Skin epidermis (tissue), 12 donors: ENCODE measurements around the gene MTHFR.

ENCODE experiments used
- H3K27ac ChIP-seq, 21 experiments: fragments of 200-600 bp; sonication (generic) in 11 of 21; one replicate each; pipeline ENCODE4 v1.5.0; 2020; ENCODE audit warnings: mild to moderate bottlenecking in 3 of 21, inconsistent platforms in 2 of 21, moderate library complexity in 2 of 21
- H3K4me3 ChIP-seq, 7 experiments: fragments of 200-600 bp; sonication (generic) in 2 of 7; one replicate each; pipeline ENCODE4 v1.5.0; 2020; ENCODE audit warnings: inconsistent platforms in 2 of 7, mild to moderate bottlenecking in 2 of 7, moderate library complexity in 1 of 7

The MTHFR gene

DNA sequence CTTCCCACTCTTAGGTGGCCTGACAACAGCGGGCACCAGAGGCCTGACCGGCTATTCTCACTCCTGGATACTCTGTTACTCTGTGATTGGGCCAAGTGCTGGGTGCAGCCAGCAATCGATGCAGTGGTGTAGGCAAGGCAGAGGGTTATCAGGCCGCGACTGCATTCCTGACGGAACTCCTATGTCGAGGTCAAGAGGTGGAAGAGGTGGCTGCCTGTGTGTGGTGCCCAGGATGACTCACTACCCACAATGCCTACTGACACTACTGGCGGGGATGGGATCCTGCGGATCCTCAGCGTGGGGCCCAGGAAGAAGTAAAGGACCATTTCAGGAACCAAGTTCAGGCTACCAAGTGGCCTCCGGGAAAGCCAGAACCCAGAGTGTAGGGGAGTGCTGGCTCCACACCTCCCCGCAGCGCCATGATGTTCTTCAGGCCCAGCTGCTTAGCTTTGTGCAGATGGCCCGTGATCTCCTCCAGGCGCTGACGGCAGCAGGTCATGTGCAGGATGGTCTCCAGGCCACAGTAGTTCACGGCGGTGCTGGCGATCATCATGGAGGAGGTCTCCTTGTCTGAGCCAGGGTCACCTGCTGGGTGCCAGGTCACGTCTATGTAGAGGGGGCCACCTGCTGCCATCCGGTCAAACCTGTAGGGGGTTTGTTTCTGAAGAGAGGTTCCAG, 4.9 kb downstream of the MTHFR start:
- Histone ChIP-seq H3K27ac (peak overlapping the region in 1 of 21 experiments; percentile 14), H3K4me3 (no peak overlapping the region)

DNA sequence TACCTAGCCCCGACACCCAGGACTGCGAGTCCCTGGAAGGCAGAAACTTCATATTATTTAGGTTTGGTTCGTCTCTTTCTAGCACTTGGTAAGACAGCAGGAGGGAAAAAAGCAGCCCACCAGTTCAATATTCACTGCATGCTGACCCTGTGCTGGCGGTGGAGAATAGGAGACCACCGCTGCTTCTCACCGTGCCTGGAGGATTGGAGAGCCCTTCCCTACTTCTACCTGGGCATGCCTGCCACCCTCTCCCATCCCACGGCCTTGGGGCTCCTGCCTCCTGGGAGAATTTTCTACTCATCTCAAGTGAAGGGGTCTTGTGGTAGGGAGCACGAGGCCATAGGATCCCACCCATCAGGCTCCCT, 5.4 kb downstream of the MTHFR start:
- Histone ChIP-seq H3K27ac (peak overlapping the region in 1 of 21 experiments; percentile 11), H3K4me3 (no peak overlapping the region)

GRCh38 chr1:11799896-11800295, 5.9 kb downstream of the MTHFR start:
- peak overlapping the region in 1 of 21 experiments; percentile 11 for H3K27ac ChIP-seq
- no peak overlapping the region for H3K4me3 ChIP-seq

DNA sequence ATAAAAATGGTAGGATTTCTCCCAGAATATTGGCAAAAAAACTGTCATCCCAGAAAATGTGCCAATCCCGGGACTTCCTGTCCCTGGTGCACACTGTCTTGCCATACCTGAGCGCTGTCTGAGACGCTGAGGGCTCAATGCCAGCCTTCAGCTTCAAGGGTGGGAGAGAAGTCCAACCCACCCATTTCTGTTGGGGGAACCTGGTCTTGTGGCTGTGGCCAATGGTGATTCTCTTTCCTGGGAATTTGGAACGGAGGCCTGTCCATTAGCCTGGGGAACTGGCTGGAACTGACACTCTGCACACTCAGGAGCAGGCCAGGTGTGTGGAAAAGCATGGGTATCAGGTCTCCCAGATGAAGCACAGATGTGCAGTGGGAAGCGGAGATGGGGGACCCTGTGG, 6.7 kb downstream of the MTHFR start:
- peak overlapping the region in 1 of 21 experiments; percentile 14 for H3K27ac ChIP-seq
- H3K4me3 ChIP-seq = no peak overlapping the region

- H3K4me3 ChIP-seq = no peak overlapping the region
- H3K27ac ChIP-seq = peak overlapping the region in 3 of 21 experiments; percentile 6 to 35 (median 9)
Measured at GRCh38 chr1:11797525-11798216, 8.1 kb downstream of the MTHFR start.

DNA sequence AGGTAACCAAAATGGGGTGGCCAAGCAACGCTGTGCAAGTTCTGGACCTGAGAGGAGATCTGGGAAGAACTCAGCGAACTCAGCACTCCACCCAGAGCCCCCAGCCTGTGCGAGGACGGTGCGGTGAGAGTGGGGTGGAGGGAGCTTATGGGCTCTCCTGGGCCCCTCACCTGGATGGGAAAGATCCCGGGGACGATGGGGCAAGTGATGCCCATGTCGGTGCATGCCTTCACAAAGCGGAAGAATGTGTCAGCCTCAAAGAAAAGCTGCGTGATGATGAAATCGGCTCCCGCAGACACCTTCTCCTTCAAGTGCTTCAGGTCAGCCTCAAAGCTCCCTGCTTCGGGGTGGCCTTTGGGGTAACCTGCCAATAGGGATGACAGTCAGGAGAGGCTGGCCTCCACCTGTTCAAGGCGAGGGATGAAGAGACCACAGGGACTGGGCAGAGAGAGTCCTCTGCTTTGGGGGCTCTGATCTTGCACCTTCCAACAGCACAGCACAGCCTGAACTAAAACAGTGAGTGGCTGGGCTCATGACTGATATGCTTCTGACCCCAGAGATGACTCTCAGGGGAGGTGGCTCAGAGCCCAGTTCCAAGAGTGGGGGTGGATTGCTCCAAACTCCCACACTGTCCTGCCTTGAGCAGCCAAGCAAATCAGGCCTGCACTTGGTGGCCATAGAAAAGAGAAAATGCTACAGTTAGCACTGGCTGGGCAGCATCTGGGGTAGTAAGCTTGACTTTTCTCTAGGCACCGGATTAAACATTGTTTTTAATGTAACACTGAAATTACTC, 9.5 kb downstream of the MTHFR start:
- Histone ChIP-seq H3K4me3 (no peak overlapping the region), H3K27ac (peak overlapping the region in 6 of 21 experiments; percentile 8 to 90 (median 44))

DNA sequence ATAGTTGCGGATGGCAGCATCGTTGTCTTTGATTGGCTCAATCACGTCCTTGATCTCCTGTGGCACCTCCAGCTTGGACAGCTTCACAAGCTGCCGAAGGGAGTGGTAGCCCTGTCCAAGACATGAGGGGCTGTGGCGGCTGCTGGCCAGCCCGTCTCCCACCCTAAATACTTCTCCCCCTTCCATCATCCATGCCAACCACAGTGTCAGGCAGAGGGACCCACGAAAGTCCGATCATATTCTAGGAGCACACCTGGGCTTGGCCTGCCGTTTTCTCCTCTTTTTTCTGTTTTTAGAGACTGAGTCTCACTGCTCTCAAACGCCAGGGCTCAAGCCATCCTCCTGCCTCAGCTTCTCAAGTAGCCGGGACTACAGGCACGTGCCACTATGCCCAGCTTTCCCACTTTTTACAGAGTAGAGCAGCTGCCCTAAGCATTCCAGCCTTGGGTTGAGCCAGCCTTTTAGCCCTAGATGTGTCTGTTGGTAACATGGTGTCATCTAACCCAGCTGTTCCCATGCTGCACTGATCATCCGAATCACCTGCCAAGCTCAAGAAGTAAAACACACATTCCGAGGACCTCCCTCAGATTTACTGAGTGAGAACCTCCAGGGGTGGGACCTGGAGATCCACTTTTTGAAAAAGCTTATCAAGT, 10.4 kb downstream of the MTHFR start:
- no peak overlapping the region for H3K4me3 ChIP-seq
- peak overlapping the region in 5 of 21 experiments; percentile 14 to 90 (median 51) for H3K27ac ChIP-seq

- Histone ChIP-seq H3K27ac (peak overlapping the region in 5 of 21 experiments; percentile 14 to 90 (median 51)), H3K4me3 (no peak overlapping the region)
Measured at GRCh38 chr1:11794446-11795237, 11.1 kb downstream of the MTHFR start.

- Histone ChIP-seq H3K27ac (peak overlapping the region in 5 of 21 experiments; percentile 14 to 92 (median 86)), H3K4me3 (no peak overlapping the region)
Measured at GRCh38 chr1:11793819-11794218, 11.9 kb downstream of the MTHFR start.

- Histone ChIP-seq H3K4me3 (no peak overlapping the region), H3K27ac (peak overlapping the region in 19 of 21 experiments; percentile 32 to 98 (median 87))
Measured at GRCh38 chr1:11792106-11792505, 13.7 kb downstream of the MTHFR start.

DNA sequence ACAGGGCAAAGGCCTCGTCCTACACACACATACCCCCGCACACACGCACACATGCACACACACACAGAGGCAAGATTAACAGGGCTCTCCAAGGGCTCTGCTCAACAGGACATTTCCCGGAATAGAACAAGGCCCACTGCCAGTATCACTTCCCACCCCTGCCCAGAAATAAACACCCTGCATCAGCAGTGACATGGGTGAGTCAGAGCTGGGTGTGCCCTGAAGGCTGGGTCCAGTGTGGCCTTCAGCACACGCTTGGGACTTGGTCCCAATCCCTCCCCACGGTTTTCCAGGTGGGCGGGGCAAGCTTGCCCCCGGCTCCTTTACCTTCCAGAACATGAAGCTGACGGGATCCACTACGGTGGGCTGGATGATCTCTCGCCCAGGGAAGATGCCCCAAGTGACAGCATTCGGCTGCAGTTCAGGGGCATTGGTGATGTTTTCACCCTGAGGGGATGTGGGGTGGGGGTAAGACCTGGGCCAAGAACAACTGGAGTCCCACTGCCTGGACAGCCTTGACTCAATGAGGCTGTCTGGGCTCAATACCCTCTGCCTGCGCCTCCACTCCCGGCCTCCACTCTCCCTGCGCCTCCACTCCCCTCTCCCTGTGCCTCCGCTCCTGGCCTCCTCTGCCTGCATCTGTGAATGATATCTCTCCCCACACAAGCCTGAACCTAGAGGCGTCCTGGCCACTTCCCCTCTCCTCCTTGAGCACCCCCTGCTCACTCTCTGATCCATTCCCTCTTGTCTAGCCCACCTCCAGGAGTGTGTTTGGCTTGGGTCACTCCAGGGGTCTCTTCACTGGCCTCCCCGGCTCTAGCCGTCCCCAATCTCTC, 14.7 kb downstream of the MTHFR start:
- Histone ChIP-seq H3K4me3 (no peak overlapping the region), H3K27ac (peak overlapping the region; percentile 25 to 98 (median 87))

- Histone ChIP-seq H3K27ac (peak overlapping the region; percentile 6 to 98 (median 87)), H3K4me3 (no peak overlapping the region)
Measured at GRCh38 chr1:11790101-11790879, 15.5 kb downstream of the MTHFR start.

DNA sequence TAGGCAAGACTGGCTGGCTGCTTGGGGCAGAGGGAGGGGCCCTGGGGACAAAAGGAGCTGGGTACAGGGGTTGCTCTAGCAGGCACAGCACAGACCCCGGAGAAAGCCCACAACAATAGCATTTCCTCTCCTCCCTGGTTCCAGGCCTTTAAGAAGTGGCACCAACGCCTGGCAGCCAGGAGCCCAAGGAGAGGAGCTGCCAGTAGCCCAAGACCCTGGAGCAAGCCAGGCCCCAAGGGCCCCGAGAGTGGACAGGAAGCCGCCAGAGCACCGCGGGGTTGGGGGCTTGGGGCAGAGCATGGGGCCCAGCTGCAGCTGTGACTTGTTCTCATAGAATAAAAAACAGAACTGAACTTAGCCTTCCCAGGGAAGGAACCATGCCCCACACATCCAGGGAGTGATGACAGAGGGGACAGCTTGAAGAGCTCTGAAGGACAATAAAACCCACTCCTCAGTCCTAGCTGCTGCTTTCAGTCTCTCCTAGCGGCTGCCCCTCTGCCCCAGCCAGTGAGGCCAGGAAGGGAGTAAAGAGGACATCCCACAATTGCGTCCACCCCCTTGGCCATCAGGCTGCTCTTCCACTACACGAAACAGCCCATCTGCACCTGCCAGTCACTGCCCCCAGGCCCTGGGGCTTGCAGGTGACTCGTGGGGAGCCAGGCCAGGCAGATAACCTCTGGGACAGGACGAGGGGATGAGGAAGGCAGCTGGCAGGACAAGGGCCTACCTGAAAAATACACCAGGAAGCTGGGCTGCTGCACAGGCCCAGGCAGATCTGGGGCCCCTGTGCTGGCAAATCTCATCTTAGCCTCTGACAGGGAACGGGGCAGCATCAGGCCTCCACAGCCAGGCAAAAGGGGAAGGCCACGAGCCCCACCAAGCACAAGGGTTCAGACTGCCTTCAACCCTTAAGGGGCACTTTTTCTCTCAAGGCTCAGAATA, 16.4 kb downstream of the MTHFR start:
- no peak overlapping the region for H3K4me3 ChIP-seq

DNA sequence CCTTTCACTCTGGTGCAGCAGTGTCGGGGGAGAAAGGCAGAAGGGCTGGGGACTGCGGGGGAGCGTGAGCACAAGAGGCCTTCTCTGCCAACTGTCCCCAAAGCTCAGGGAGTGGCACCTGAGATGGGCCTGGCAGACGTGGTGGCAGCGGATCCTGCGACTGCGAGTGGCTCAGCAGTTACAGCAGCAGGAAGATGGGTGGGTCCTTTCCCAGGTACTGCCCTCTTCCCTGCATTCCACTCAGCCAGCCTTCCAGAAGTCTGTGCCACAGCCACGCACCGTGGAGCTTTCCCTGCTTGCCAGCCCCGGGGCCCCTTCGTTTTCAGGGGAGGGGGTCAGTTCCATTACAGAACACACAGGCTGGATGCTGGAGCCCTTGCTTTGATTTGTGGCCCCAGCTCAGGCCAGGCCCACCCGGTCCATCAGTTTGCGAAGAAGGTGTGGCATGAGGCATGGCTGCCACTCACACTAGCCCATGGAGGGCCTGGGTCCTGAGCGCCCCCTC, 17.2 kb downstream of the MTHFR start:
- Histone ChIP-seq H3K27ac (peak overlapping the region in 17 of 21 experiments; percentile 9 to 98 (median 88)), H3K4me3 (no peak overlapping the region)

More for the DNA sequence above, 16.4 kb downstream of the MTHFR start:
- peak overlapping the region in 19 of 21 experiments; percentile 49 to 98 (median 88) for H3K27ac ChIP-seq

- H3K27ac ChIP-seq = peak overlapping the region in 16 of 21 experiments; percentile 3 to 98 (median 88)
- H3K4me3 ChIP-seq = no peak overlapping the region
Measured at GRCh38 chr1:11787804-11788436, 17.8 kb downstream of the MTHFR start.
